Large intestine (tissue), 12 donors: ENCODE data around the gene ENPP1. TPM values are rescaled to one million over a fixed set of nuclear protein-coding genes. Genes with fewer than 3 reads are reported as not detected.

Source experiments
- DNase-seq, 2 donors: peaks; one replicate each; pipeline versions ENCODE4 v3.0.0 to v3.0.0-alpha.2; 2013
- H3K27ac ChIP-seq: one replicate; pipeline ENCODE4 v1.5.1; 2013; ENCODE audit warnings: low read length
- H3K27me3 ChIP-seq: 2 replicates; pipeline ENCODE4 v1.6.1; 2013; ENCODE audit warnings: low read length; ENCODE audit not compliant: control insufficient read depth, insufficient read depth
- H3K36me3 ChIP-seq: 2 replicates; pipeline ENCODE4 v1.6.1; 2013; ENCODE audit warnings: low read length; ENCODE audit not compliant: control insufficient read depth, insufficient read depth
- H3K4me1 ChIP-seq: one replicate; pipeline ENCODE4 v1.6.1; 2013; ENCODE audit warnings: low read length; ENCODE audit not compliant: control insufficient read depth, insufficient read depth
- H3K4me3 ChIP-seq: one replicate; pipeline ENCODE4 v1.5.1; 2013; ENCODE audit warnings: low read length
- H3K9me3 ChIP-seq: one replicate; pipeline ENCODE4 v1.6.1; 2013; ENCODE audit warnings: mild to moderate bottlenecking, low read depth, low read length, moderate library complexity; ENCODE audit not compliant: control insufficient read depth
- WGBS: methylation state at CpG from one replicate; pipeline ENCODE4 v1.1.5; 2013; ENCODE audit warnings: low lambda C conversion rate; ENCODE audit not compliant: insufficient coverage; 5-methylcytosine and 5-hydroxymethylcytosine counted together
- long read RNA-seq, 11 donors: transcript quantifications; one replicate each; lab custom pipeline, GENCODE V29; 2026
- polyA plus RNA-seq: library from polyadenylated mRNA; unstranded; fragments of 120-200 nt; gene quantifications from one replicate; pipeline ENCODE4 v1.2.1, GENCODE V29; 2013

ENPP1 gene
- 9.5 TPM for polyA plus RNA-seq
- long read RNA-seq, donor 1: 0 reads
- long read RNA-seq, donor 2, full-length matches to known transcripts: 2 of 2 reads
- long read RNA-seq, donor 2, partial matches to known transcripts: 0 of 2 reads
- long read RNA-seq, donor 2, other reads (novel, unspliced or antisense): 0 of 2 reads
- long read RNA-seq, donor 3, full-length matches to known transcripts: 1 of 1 reads
- long read RNA-seq, donor 3, partial matches to known transcripts: 0 of 1 reads
- long read RNA-seq, donor 3, other reads (novel, unspliced or antisense): 0 of 1 reads
- long read RNA-seq, donor 4: 0 reads
- long read RNA-seq, donor 5: 0 reads
- long read RNA-seq, donor 6, partial matches to known transcripts: 0 of 1 reads
- long read RNA-seq, donor 6, other reads (novel, unspliced or antisense): 0 of 1 reads
- long read RNA-seq, donor 7: 0 reads
- long read RNA-seq, donor 8, full-length matches to known transcripts: 1 of 1 reads
- long read RNA-seq, donor 8, partial matches to known transcripts: 0 of 1 reads
- long read RNA-seq, donor 8, other reads (novel, unspliced or antisense): 0 of 1 reads
- long read RNA-seq, donor 9, full-length matches to known transcripts: 3 of 3 reads
- long read RNA-seq, donor 9, partial matches to known transcripts: 0 of 3 reads
- long read RNA-seq, donor 9, other reads (novel, unspliced or antisense): 0 of 3 reads
- long read RNA-seq, donor 10, partial matches to known transcripts: 24 of 66 reads
- long read RNA-seq, donor 10, other reads (novel, unspliced or antisense): 42 of 66 reads
- long read RNA-seq, donor 11: 0 reads

- H3K4me3 ChIP-seq: peak within 1 kb of the TSS; percentile 60
- H3K36me3 ChIP-seq: no peaks in the 10 kb centered on the region
- peaks cover 2% of the 10 kb centered on the region for H3K27me3 ChIP-seq
- H3K27ac ChIP-seq: peak within 1 kb of the TSS; percentile 47
- peak; percentile 48 to 82 for DNase-seq
- no CpG with 5 or more reads among the region's 99 CpGs for WGBS
- H3K4me1 ChIP-seq: no peaks in the 10 kb centered on the region
- no peaks in the 10 kb centered on the region for H3K9me3 ChIP-seq
Observed at GRCh38 chr6:131807644-131808459, at the start of gene ENPP1. Gene ENPP1 (plus strand): TSS chr6:131808020. CDS start chr6:131808036, 16 bp downstream.

- Histone ChIP-seq H3K4me3 (no peak overlapping the region), H3K9me3 (no peaks in the 10 kb centered on the region), H3K27ac (no peak overlapping the region), H3K36me3 (no peaks in the 10 kb centered on the region), H3K4me1 (no peaks in the 10 kb centered on the region), H3K27me3 (no peaks in the 10 kb centered on the region)
- DNase-seq: no peak
- WGBS: 100% methylated on average over 1 of the region's 4 CpGs
Observed at GRCh38 chr6:131758920-131759319, 48.9 kb upstream of the ENPP1 start.

GRCh38 chr6:131761060-131761761 lies 46.6 kb upstream of the ENPP1 start:
- Histone ChIP-seq H3K36me3 (no peaks in the 10 kb centered on the region), H3K27ac (no peak overlapping the region), H3K27me3 (no peaks in the 10 kb centered on the region), H3K9me3 (no peaks in the 10 kb centered on the region), H3K4me3 (no peak overlapping the region), H3K4me1 (peaks cover 11% of the 10 kb centered on the region)
- no peak for DNase-seq
- 80% methylated on average over 3 of the region's 6 CpGs for WGBS

- peaks cover 11% of the 10 kb centered on the region for H3K4me1 ChIP-seq
- no peaks in the 10 kb centered on the region for H3K36me3 ChIP-seq
- 100% methylated on average over 1 of the region's 1 CpG for whole genome bisulfite sequencing
- no peaks in the 10 kb centered on the region for H3K9me3 ChIP-seq
- H3K27ac ChIP-seq: no peak overlapping the region
- no peak overlapping the region for H3K4me3 ChIP-seq
- DNase-seq: no peak
- no peaks in the 10 kb centered on the region for H3K27me3 ChIP-seq
Observed at GRCh38 chr6:131761762-131762067, 46.1 kb upstream of the ENPP1 start.

- Histone ChIP-seq H3K4me3 (no peak overlapping the region), H3K27me3 (no peaks in the 10 kb centered on the region), H3K9me3 (no peaks in the 10 kb centered on the region), H3K4me1 (peaks cover 11% of the 10 kb centered on the region), H3K36me3 (no peaks in the 10 kb centered on the region), H3K27ac (no peak overlapping the region)
- no CpG with 5 or more reads among the region's 2 CpGs for WGBS
- no peak for DNase-seq
Observed at GRCh38 chr6:131762984-131763383, 44.8 kb upstream of the ENPP1 start.

- H3K27ac ChIP-seq: no peak overlapping the region
- no peaks in the 10 kb centered on the region for H3K36me3 ChIP-seq
- no peak for DNase-seq
- H3K4me3 ChIP-seq: no peak overlapping the region
- no peaks in the 10 kb centered on the region for H3K27me3 ChIP-seq
- no CpG with 5 or more reads among the region's 1 CpG for WGBS
- H3K9me3 ChIP-seq: no peaks in the 10 kb centered on the region
- peaks cover 11% of the 10 kb centered on the region for H3K4me1 ChIP-seq
Observed at GRCh38 chr6:131763749-131764148, 44.1 kb upstream of the ENPP1 start.

GRCh38 chr6:131764350-131764749 lies 43.5 kb upstream of the ENPP1 start:
- H3K36me3 ChIP-seq: no peaks in the 10 kb centered on the region
- H3K27ac ChIP-seq: no peak overlapping the region
- WGBS: 100% methylated on average over 1 of the region's 4 CpGs
- H3K4me3 ChIP-seq: no peak overlapping the region
- DNase-seq: no peak
- no peaks in the 10 kb centered on the region for H3K27me3 ChIP-seq
- H3K4me1 ChIP-seq: peaks cover 11% of the 10 kb centered on the region
- H3K9me3 ChIP-seq: no peaks in the 10 kb centered on the region

GRCh38 chr6:131765081-131765803 lies 42.6 kb upstream of the ENPP1 start:
- DNase-seq: peak; percentile 45 to 68
- Histone ChIP-seq H3K9me3 (no peaks in the 10 kb centered on the region), H3K36me3 (no peaks in the 10 kb centered on the region), H3K4me1 (peaks cover 11% of the 10 kb centered on the region), H3K27me3 (no peaks in the 10 kb centered on the region), H3K27ac (peak overlapping the region; percentile 2), H3K4me3 (no peak overlapping the region)
- 50% methylated on average over 1 of the region's 9 CpGs for WGBS

- Histone ChIP-seq H3K9me3 (no peaks in the 10 kb centered on the region), H3K36me3 (no peaks in the 10 kb centered on the region), H3K4me3 (no peak overlapping the region), H3K27ac (peak overlapping the region; percentile 2), H3K27me3 (no peaks in the 10 kb centered on the region), H3K4me1 (peaks cover 11% of the 10 kb centered on the region)
- 100% methylated on average over 1 of the region's 4 CpGs for WGBS
- no peak for DNase-seq
Observed at GRCh38 chr6:131765804-131766135, 42.0 kb upstream of the ENPP1 start.
